GM13977 (cell line): Measurements from ENCODE around the gene CIP2A.
A peak's percentile ranks its signal among the peaks of the same experiment; 100 is the strongest.

Source experiments
- DNase-seq: peaks from one replicate; pipeline ENCODE4 v3.0.0; 2012; ENCODE audit warnings: low spot score
- CTCF ChIP-seq: IDR thresholded peaks from 2 replicates; pipeline ENCODE4 v1.5.1; 2012; ENCODE audit warnings: mild to moderate bottlenecking, control low read depth; ENCODE audit not compliant: insufficient read depth; ENCODE audit errors: extremely low read depth, missing control alignments
- in situ Hi-C: fragments of 300-500 bp; cut with MboI; formaldehyde crosslinking; loops from one replicate; pipeline ENCODE4 v1.12.0; 2022; ENCODE audit warnings: low sequenced_read_pairs, low pct_unique_long_range_greater_than_20kb, mixed read lengths, inconsistent platforms; ENCODE audit not compliant: unreplicated experiment

CIP2A gene

GRCh38 chr3:108554229-108554628 lies 35.0 kb downstream of the CIP2A start:
- in situ Hi-C loops, result loop anchor here (10.0 kb wide), 1 partner anchor 59 kb away; no protein-coding TSS in a partner anchor
- no peak for TF ChIP-seq CTCF
- DNase-seq, result no peak

GRCh38 chr3:108552267-108553159 lies 36.7 kb downstream of the CIP2A start:
- peak; percentile 53 for TF ChIP-seq CTCF
- DNase-seq, result no peak
- in situ Hi-C loops, result loop anchor here (10.0 kb wide), 1 partner anchor 58 kb away; no protein-coding TSS in a partner anchor

GRCh38 chr3:108548886-108549285 lies 40.4 kb downstream of the CIP2A start:
- TF ChIP-seq CTCF, result no peak
- no peak for DNase-seq
- in situ Hi-C loops, result no loop called here

GRCh38 chr3:108548304-108548703 lies 40.9 kb downstream of the CIP2A start:
- TF ChIP-seq CTCF, result no peak
- no peak for DNase-seq
- in situ Hi-C loops, result no loop called here

- DNase-seq, result no peak
- no peak for TF ChIP-seq CTCF
- in situ Hi-C loops, result no loop called here
These were observed 42.5 kb downstream of the CIP2A start for GRCh38 chr3:108546692-108547091.

GRCh38 chr3:108546247-108546646 lies 43.0 kb downstream of the CIP2A start:
- no peak for DNase-seq
- in situ Hi-C loops, result no loop called here
- no peak for TF ChIP-seq CTCF
